Panc1 (cell line): ENCODE data around the gene GNAT1. TPM values are rescaled to one million over a fixed set of nuclear protein-coding genes. Genes with fewer than 3 reads are reported as not detected.

ENCODE experiments used
- ATAC-seq: fragments of 200-7000 bp; cut with Tn5 transposase; 2 replicates; pipeline ENCODE4 v1.9.1; 2020; ENCODE audit warnings: mild to moderate bottlenecking, moderate library complexity
- BruUV-seq: library from RNA; stranded (reverse); fragments of 400-500 nt; replicated peaks from 2 replicates; lab custom pipeline; 2021; lab: Mats Ljungman, UMichigan
- CTCF ChIA-PET: fragments of 300-600 bp; sonication (Branson Sonifier 250); formaldehyde crosslinking; loops from one replicate; lab custom pipeline; 2022; ENCODE audit warnings: antibody characterized with exemption; lab: Charles Lee
- POLR2A ChIA-PET: fragments of 300-600 bp; sonication (Branson Sonifier 250); formaldehyde crosslinking; loops from one replicate; lab custom pipeline; 2022; ENCODE audit warnings: antibody characterized with exemption; lab: Charles Lee
- DNase-seq: peaks from one replicate; pipeline ENCODE4 v3.0.0-alpha.2; 2010; ENCODE audit warnings: low read depth, low spot score
- H3K27ac ChIP-seq: 2 replicates; pipeline ENCODE4 v1.5.1; 2011; ENCODE audit warnings: mild to moderate bottlenecking, low read length, inconsistent platforms
- H3K27me3 ChIP-seq: fragments of 200-500 bp; sonication (Bioruptor generic); 2 replicates; pipeline ENCODE4 v1.6.0; 2014; ENCODE audit warnings: low read length, inconsistent platforms; ENCODE audit not compliant: control insufficient read depth, insufficient read depth
- H3K36me3 ChIP-seq: fragments of 200-500 bp; sonication (Bioruptor generic); 2 replicates; pipeline ENCODE4 v1.5.1; 2014; ENCODE audit warnings: inconsistent platforms, mild to moderate bottlenecking, low read length, moderate library complexity; ENCODE audit not compliant: control insufficient read depth, insufficient read depth
- H3K4me1 ChIP-seq: 2 replicates; pipeline ENCODE4 v1.5.1; 2011; ENCODE audit warnings: inconsistent platforms, mild to moderate bottlenecking, low read length, moderate library complexity; ENCODE audit not compliant: control insufficient read depth, insufficient read depth
- H3K4me3 ChIP-seq, 2 experiments: 2 replicates each; pipeline ENCODE4 v1.5.1; 2011 to 2012; ENCODE audit warnings: low read depth in 2 of 2, low read length in 2 of 2, mild to moderate bottlenecking in 2 of 2, inconsistent platforms in 1 of 2, moderate library complexity in 1 of 2
- H3K9me3 ChIP-seq: fragments of 200-500 bp; sonication (Bioruptor generic); 2 replicates; pipeline ENCODE4 v1.5.1; 2014; ENCODE audit warnings: low read depth, mild to moderate bottlenecking, inconsistent platforms, low read length, moderate library complexity; ENCODE audit not compliant: control insufficient read depth, insufficient read depth
- CTCF ChIP-seq: fragments of 450-650 bp; IDR thresholded peaks from 2 replicates; pipeline ENCODE4 v1.5.1; 2017; ENCODE audit warnings: mild to moderate bottlenecking
- POLR2AphosphoS5 ChIP-seq: IDR thresholded peaks from 2 replicates; pipeline ENCODE4 v1.6.1; 2012; ENCODE audit warnings: mild to moderate bottlenecking, low read depth, low read length, moderate library complexity
- REST ChIP-seq, 2 experiments: IDR thresholded peaks; 2 replicates each; pipeline ENCODE4 v1.6.1; 2011 to 2012; ENCODE audit warnings: low read depth in 2 of 2, control low read depth in 1 of 2, low read length in 1 of 2, mild to moderate bottlenecking in 1 of 2, moderate library complexity in 1 of 2; ENCODE audit not compliant: insufficient read depth in 1 of 2
- SIN3A ChIP-seq: IDR thresholded peaks from 2 replicates; pipeline ENCODE4 v1.6.1; 2012; ENCODE audit warnings: low read depth, mild to moderate bottlenecking, low read length, moderate library complexity, borderline replicate concordance; ENCODE audit not compliant: insufficient read depth
- TCF7L2 ChIP-seq: IDR thresholded peaks from 2 replicates; pipeline ENCODE4 v1.6.1; 2011; ENCODE audit warnings: mild to moderate bottlenecking, low read depth, low read length, inconsistent platforms
- in situ Hi-C: cut with HindIII; loops from 2 replicates; pipeline ENCODE4 v1.10.0; 2016; ENCODE audit warnings: low sequenced_read_pairs, low pct_unique_long_range_greater_than_20kb
- intact Hi-C: fragments of 100-400 bp; cut with micrococcal nuclease; formaldehyde crosslinking; loops from one replicate; pipeline ENCODE4 v1.10.0; 2022; ENCODE audit not compliant: unreplicated experiment
- total RNA-seq: library from RNA; stranded (reverse); gene quantifications from one replicate; pipeline ENCODE4 v1.2.1, GENCODE V29; 2021; ENCODE audit not compliant: unreplicated experiment

The GNAT1 gene
- total RNA-seq, 1 experiment from 2014 or later = not detected

- no peak for DNase-seq
- Histone ChIP-seq H3K27ac (no peak overlapping the region), H3K36me3 (no peaks in the 10 kb centered on the region), H3K4me1 (no peaks in the 10 kb centered on the region; the same call in 1 of the 2 replicates), H3K4me3 (no peak overlapping the region), H3K27me3 (no peaks in the 10 kb centered on the region), H3K9me3 (no peaks in the 10 kb centered on the region)
- no peak for ATAC-seq
- no TSS peak for BruUV-seq
- TF ChIP-seq REST (IDR thresholded peaks at IDR 0.05; ENCODE audit: insufficient read depth in 1 of 2, low read depth in 2 of 2, low read length in 1 of 2) (no peak), SIN3A (no peak), TCF7L2 (no peak)
- ChIA-PET CTCF (no interaction called here), POLR2A (no interaction called here)
- intact Hi-C loops = no loop called here
- in situ Hi-C loops = no loop called here
Observed at GRCh38 chr3:50213373-50213772, 22.0 kb downstream of the GNAT1 start.

- Histone ChIP-seq H3K27ac (no peak overlapping the region), H3K27me3 (no peaks in the 10 kb centered on the region), H3K36me3 (no peaks in the 10 kb centered on the region), H3K4me1 (no peaks in the 10 kb centered on the region; the same call in 1 of the 2 replicates), H3K4me3 (no peak overlapping the region), H3K9me3 (no peaks in the 10 kb centered on the region)
- in situ Hi-C loops = no loop called here
- CTCF ChIA-PET = no interaction called here
- no peak for DNase-seq
- no peak for ATAC-seq
- no peak for TF ChIP-seq SIN3A
- TF ChIP-seq REST (IDR thresholded peaks at IDR 0.05; ENCODE audit: insufficient read depth in 1 of 2, low read depth in 2 of 2, low read length in 1 of 2) = no peak
- TF ChIP-seq CTCF = no peak
- TF ChIP-seq TCF7L2 = no peak
- TF ChIP-seq POLR2AphosphoS5 = no peak
- BruUV-seq = no TSS peak
- POLR2A ChIA-PET = no interaction called here
- intact Hi-C loops = no loop called here
Observed at GRCh38 chr3:50214824-50215223, 23.4 kb downstream of the GNAT1 start.
